ENCODE results near the gene FHL1.

Gene FHL1

GRCh38 chrX:136185401-136186022 is 38.2 kb downstream of the FHL1 start:
- no peak for DNase-seq (ENCODE audit: low spot score)

GRCh38 chrX:136186023-136186413 is 38.7 kb downstream of the FHL1 start:
- no peak for DNase-seq (ENCODE audit: low spot score)

- DNase-seq (ENCODE audit: low spot score): no peak
Observed at GRCh38 chrX:136189222-136189621, 41.9 kb downstream of the FHL1 start.

- DNase-seq (ENCODE audit: low spot score): no peak
Observed at GRCh38 chrX:136190038-136190713, 42.8 kb downstream of the FHL1 start.

- no peak for DNase-seq (ENCODE audit: low spot score)
Observed at GRCh38 chrX:136191171-136191570, 43.8 kb downstream of the FHL1 start.

- no peak for DNase-seq (ENCODE audit: low spot score)
Observed at GRCh38 chrX:136192135-136192534, 44.8 kb downstream of the FHL1 start.

GRCh38 chrX:136192839-136193414 is 45.6 kb downstream of the FHL1 start:
- no peak for DNase-seq (ENCODE audit: low spot score)

- no peak for DNase-seq (ENCODE audit: low spot score)
Observed at GRCh38 chrX:136193771-136194170, 46.4 kb downstream of the FHL1 start.

GRCh38 chrX:136194536-136194935 is 47.2 kb downstream of the FHL1 start:
- DNase-seq (ENCODE audit: low spot score): no peak

GRCh38 chrX:136195247-136195646 is 47.9 kb downstream of the FHL1 start:
- no peak for DNase-seq (ENCODE audit: low spot score)

GRCh38 chrX:136196691-136197155 is 49.4 kb downstream of the FHL1 start:
- no peak for DNase-seq (ENCODE audit: low spot score)

- no peak for DNase-seq (ENCODE audit: low spot score)
Observed at GRCh38 chrX:136198010-136198409, 50.7 kb downstream of the FHL1 start.

- no peak for DNase-seq (ENCODE audit: low spot score)
Observed at GRCh38 chrX:136198678-136199243, 51.4 kb downstream of the FHL1 start.

- DNase-seq (ENCODE audit: low spot score): no peak
Observed at GRCh38 chrX:136199365-136199764, 52.0 kb downstream of the FHL1 start.

GRCh38 chrX:136200466-136200865 is 53.1 kb downstream of the FHL1 start:
- peak; percentile 38 for DNase-seq (ENCODE audit: low spot score)

- no peak for DNase-seq (ENCODE audit: low spot score)
Observed at GRCh38 chrX:136201601-136202000, 54.3 kb downstream of the FHL1 start.

- DNase-seq (ENCODE audit: low spot score): no peak
Observed at GRCh38 chrX:136202889-136203288, 55.6 kb downstream of the FHL1 start.

GRCh38 chrX:136203438-136203837 is 56.1 kb downstream of the FHL1 start:
- no peak for DNase-seq (ENCODE audit: low spot score)

GRCh38 chrX:136203951-136204350 is 56.6 kb downstream of the FHL1 start:
- no peak for DNase-seq (ENCODE audit: low spot score)

GRCh38 chrX:136204571-136204970 is 57.2 kb downstream of the FHL1 start:
- no peak for DNase-seq (ENCODE audit: low spot score)

- no peak for DNase-seq (ENCODE audit: low spot score)
Observed at GRCh38 chrX:136205882-136206380, 58.6 kb downstream of the FHL1 start.

GRCh38 chrX:136206916-136207315 is 59.6 kb downstream of the FHL1 start:
- no peak for DNase-seq (ENCODE audit: low spot score)

GRCh38 chrX:136207546-136207945 is 60.2 kb downstream of the FHL1 start:
- DNase-seq (ENCODE audit: low spot score): no peak
